ENCODE data around the gene WNT4. TPM values are rescaled to one million over a fixed set of nuclear protein-coding genes. Genes with fewer than 3 reads are reported as not detected.

The WNT4 gene
- total and polyA plus RNA-seq, 10 of the 15 experiments (the other 5 are each of a cell fraction or from before 2014, with no cell fraction given), result 0.01 TPM; not detected in 9

GRCh38 chr1:22133247-22133930 lies 9.5 kb downstream of the WNT4 start:
- FAIRE-seq, result no peak
- DNase-seq (ENCODE audit: low read depth, low spot score), result no peak
- POLR2A ChIA-PET, result no interaction called here
- ATAC-seq, result no peak
- TF ChIP-seq HSF1 (IDR thresholded peaks at IDR 0.05; ENCODE audit: low read depth, low read length) (no peak), RELA (IDR thresholded peaks at IDR 0.05; ENCODE audit: borderline replicate concordance, partially characterized antibody) (no peak)
- H3K4me3 ChIP-seq, result no peak overlapping the region
- H3K27ac ChIP-seq (ENCODE audit: control insufficient read depth, insufficient read depth), result no peak overlapping the region
- no peaks in the 10 kb centered on the region for H3K27me3 ChIP-seq (replicated peaks in 1 of 2; ENCODE audit: control insufficient read depth in 2 of 2, insufficient read depth in 2 of 2, low read length in 1 of 2)
- no peaks in the 10 kb centered on the region for H3K36me3 ChIP-seq (ENCODE audit: control insufficient read depth in 2 of 2, insufficient read depth in 2 of 2, low read length in 1 of 2)
- intact Hi-C loops (cut with micrococcal nuclease; ENCODE audit: unreplicated experiment) (loop anchor here (5.0 kb wide), 2 partner anchors 179 to 509 kb away; partner anchors contain the start of gene C1QC), in situ Hi-C loops (cut with MboI) (loop anchor here (5.0 kb wide), 3 partner anchors 144 to 514 kb away; no protein-coding TSS in a partner anchor)
- no peaks in the 10 kb centered on the region for H4K20me1 ChIP-seq (ENCODE audit: control insufficient read depth, insufficient read depth)
- no peak overlapping the region for H3K9ac ChIP-seq (ENCODE audit: control insufficient read depth, insufficient read depth, low read length)
- no peak overlapping the region for H3K4me2 ChIP-seq (ENCODE audit: control insufficient read depth, insufficient read depth)
- WGBS (ENCODE audit: insufficient coverage, insufficient replicate concordance, low lambda C conversion rate, missing lambda C conversion rate), result 37% methylated on average over 16 of the region's 16 CpGs
- SMC1A ChIA-PET (ENCODE audit: uncharacterized antibody, unreplicated experiment), result interaction anchor here (0.6 kb wide), 1 partner anchor 142 kb away, joined by 3 read pairs; no protein-coding TSS in a partner anchor
- CTCF ChIA-PET, result interaction anchor here (0.7 to 7.1 kb wide), 3 partner anchors 22 to 283 kb away, joined by 3 to 56 read pairs (median 3); no protein-coding TSS in a partner anchor
- no peaks in the 10 kb centered on the region for H3K79me2 ChIP-seq (ENCODE audit: control insufficient read depth, insufficient read depth, low read length)
- H3K9me3 ChIP-seq (replicated peaks; ENCODE audit: control insufficient read depth, insufficient read depth, low read length), result no peaks in the 10 kb centered on the region
- RAD21 ChIA-PET (ENCODE audit: unreplicated experiment), result interaction anchor here (6.5 kb wide), 1 partner anchor 282 kb away, joined by 49 read pairs; no protein-coding TSS in a partner anchor
- no peak overlapping the region for H2AFZ ChIP-seq (ENCODE audit: control insufficient read depth, low read depth, low read length)
- no TSS peak for BruUV-seq (replicated peaks)
- no peaks in the 10 kb centered on the region for H3K4me1 ChIP-seq (ENCODE audit: control insufficient read depth, insufficient read depth, low read length)
